D721Med (cell line): ENCODE results near the gene LINGO4.

Source experiments
- DNase-seq: peaks from one replicate; pipeline ENCODE4 v3.0.0; 2011; ENCODE audit warnings: low spot score; ENCODE audit not compliant: insufficient read length
- FAIRE-seq: peaks from 2 replicates; lab custom pipeline; 2011; peaks lifted over from hg19 to GRCh38; lab: Jason Lieb, UNC
- CTCF ChIP-seq: IDR thresholded peaks from 2 replicates; pipeline ENCODE4 v1.5.1; 2012; ENCODE audit warnings: mild to moderate bottlenecking, control low read depth; ENCODE audit not compliant: insufficient read depth; ENCODE audit errors: missing control alignments

Gene LINGO4

GRCh38 chr1:151762941-151763921 is 42.0 kb downstream of the LINGO4 start, which contains the start of gene MRPL9:
Gene MRPL9 (minus strand): TSS chr1:151763496. CDS start chr1:151763479, 17 bp downstream.
- FAIRE-seq: no peak

GRCh38 chr1:151760597-151761385 is 44.4 kb downstream of the LINGO4 start:
- no peak for TF ChIP-seq CTCF
- FAIRE-seq (no peak), DNase-seq (no peak)

More at GRCh38 chr1:151762941-151763921, 42.0 kb downstream of the LINGO4 start, which contains the start of gene MRPL9:
- peak; percentile 97 for DNase-seq
- no peak for TF ChIP-seq CTCF

- DNase-seq (no peak), FAIRE-seq (no peak)
- TF ChIP-seq CTCF: no peak
Observed at GRCh38 chr1:151759241-151759640, 46.0 kb downstream of the LINGO4 start.

GRCh38 chr1:151756291-151756690 is 48.9 kb downstream of the LINGO4 start:
- no peak for DNase-seq
- FAIRE-seq: no peak
- TF ChIP-seq CTCF: no peak
